CD4-positive, alpha-beta T cell treated with Interleukin-10 for 1 hour (primary cell): ENCODE data around the gene CEP44.
A peak's percentile ranks its signal among the peaks of the same experiment; 100 is the strongest.
"Not testable (repeated sequence)": the region's sequence is repeated elsewhere in the genome, so short reads cannot be mapped to it uniquely, and the experiment has no call there.

Experiments used
- DNase-seq: peaks from one replicate; pipeline ENCODE4 v3.0.0-alpha.2; 2020

The CEP44 gene

GRCh38 chr4:174279433-174280155 is 4.1 kb upstream of the CEP44 start:
- DNase-seq = no peak

DNA sequence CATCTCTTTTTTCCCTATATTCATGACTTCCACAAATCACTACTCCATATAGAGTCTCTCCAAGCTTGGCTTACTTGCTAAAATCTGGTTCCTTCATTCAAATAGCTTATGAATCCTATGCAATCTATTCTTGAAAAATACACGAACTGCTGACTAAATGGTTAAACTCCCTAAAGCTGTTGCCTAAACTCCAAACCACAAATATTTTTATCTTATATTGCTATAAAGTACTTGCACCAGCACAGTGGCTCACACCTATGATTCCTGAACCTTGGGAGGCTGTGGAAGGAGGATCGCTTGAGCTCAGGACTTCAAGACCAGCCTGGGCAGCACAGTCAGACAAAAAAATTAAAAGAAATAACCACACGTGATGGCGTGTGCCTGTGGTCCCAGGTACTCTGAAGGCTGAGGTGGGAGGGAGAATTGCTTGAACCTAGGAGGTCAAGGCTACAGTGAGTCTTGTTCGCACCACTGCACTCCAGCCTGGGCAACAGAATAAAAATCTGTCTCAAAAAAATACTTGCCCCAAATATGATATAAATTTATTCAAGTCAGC is 2.5 kb upstream of the CEP44 start:
- no peak for DNase-seq

GRCh38 chr4:174281901-174282300 is 1.8 kb upstream of the CEP44 start:
- DNase-seq = no peak

DNA sequence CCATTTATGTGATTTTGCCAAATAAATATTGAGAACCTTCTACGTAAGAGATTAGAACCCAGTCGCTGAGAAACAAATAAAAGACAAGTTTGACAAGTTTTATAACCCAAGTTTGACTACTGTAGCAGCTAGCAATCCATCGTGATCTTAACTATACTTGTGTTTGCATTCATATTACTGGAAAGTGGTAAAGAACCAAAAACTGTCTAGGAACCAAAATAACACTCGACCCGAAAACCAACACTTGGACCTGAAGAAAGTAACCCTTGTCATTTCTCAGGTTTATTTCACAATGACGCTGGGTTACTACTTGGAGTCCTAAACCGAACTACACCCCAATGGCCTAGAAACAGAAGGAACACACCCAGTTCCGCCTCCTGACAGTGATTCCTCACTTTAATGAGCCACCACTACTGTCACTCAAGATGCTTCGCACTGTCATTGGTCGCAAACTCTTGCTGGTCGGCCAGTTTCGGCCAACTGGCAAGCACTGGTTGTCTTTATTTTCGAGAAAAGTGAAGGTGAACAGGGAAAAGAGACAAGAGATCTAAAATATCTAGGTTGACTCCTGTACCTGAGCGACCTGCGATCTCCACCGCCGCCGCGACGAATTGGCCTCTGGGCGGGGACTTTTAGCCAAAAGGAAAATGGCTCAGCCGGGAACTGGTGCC is 740 bp upstream of the CEP44 start:
- DNase-seq = peak; percentile 91

GRCh38 chr4:174284487-174284886 is 776 bp downstream of the CEP44 start:
- no peak for DNase-seq

DNA sequence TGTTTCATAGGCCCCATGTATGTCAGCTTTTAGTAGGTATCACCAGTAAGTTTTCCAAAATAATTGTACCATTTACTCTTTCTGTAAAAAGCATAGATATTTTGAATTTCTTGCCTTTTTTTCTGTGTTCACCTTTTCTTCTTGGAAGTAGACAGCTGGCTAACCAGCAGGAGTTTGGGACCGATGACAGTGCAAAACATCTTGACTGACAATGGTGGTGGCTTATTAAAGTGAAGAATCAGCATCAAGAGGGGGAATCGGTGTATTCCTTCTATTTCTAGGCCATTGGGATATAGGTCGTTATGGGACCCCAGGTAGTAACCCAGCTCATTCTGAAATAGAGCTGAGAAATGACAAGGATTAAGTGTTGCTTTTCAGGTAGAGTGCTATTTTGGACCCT is 3.2 kb downstream of the CEP44 start:
- no peak for DNase-seq

DNA sequence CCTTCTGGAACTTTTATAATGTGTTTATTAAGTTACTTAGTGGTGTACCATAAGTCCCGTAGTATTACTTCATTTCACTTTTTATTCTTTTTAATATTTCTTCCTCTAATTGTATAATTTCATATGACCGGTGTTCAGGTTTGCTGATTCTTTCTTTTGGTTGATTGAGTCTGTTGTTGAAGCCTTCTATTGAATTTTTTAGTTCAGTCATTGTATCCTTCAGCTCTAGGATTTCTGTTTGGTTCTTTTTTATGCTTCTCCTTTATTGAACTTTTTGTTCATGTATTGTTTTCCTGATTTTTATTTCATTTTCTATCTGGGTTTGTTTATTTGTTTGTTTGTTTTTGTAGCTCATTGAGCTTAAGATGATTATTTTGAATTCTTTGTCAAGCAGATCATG is 8.8 kb downstream of the CEP44 start:
- DNase-seq = no peak

GRCh38 chr4:174294641-174295040 is 10.9 kb downstream of the CEP44 start:
- DNase-seq = not testable (repeated sequence)

DNA sequence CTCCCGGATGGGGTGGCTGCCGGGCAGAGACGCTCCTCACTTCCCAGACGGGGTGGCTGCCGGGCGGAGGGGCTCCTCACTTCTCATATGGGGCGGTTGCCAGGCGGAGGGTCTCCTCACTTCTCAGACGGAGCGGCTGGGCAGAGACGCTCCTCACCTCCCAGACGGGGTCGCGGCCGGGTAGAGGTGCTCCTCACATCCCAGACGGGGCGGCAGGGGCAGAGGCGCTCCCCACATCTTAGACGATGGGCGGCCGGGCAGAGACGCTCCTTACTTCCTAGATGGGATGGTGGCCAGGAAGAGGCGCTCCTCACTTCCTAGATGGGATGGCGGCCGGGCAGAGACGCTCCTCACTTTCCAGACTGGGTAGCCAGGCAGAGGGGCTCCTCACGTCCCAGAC is 11.4 kb downstream of the CEP44 start:
- DNase-seq = not testable (repeated sequence)

DNA sequence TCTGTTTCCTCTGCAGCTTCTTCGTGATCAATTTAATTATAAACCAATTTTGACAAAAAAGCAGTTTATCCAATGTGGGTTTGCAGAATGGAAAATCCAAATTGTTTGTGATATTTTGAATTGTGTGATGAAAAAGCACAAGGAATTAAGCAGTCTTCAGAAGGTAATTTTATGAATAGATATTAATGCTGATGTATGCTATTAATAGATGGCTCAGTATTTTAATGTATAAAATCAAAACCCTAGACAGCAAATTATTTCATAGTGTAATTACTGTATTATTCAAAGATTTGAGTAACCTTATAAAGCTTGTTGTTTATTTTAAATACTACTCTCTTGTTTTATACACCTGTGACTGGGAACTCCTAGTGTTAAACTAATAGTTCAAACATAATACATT is 20.0 kb downstream of the CEP44 start:
- no peak for DNase-seq

DNA sequence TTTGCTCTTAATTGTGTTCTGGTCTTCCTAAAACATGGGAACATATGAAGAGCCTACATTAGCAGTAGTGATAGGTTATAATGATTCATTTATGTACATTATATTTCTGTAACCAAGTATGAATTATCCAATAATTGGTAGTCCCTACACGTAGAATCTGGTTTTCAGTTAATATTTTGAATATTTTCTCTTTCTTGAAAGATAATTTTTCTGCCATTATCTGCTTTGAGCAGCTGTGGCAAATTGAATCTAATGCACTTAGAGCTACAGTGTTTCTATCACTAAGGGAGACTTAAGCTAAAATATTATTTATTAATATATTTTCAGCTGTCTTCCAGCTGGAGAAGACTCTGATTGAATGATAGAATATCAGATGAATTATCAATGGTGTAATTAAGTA is 21.0 kb downstream of the CEP44 start:
- DNase-seq = no peak

- DNase-seq = no peak
These were observed 22.2 kb downstream of the CEP44 start for GRCh38 chr4:174305961-174306360.

DNA sequence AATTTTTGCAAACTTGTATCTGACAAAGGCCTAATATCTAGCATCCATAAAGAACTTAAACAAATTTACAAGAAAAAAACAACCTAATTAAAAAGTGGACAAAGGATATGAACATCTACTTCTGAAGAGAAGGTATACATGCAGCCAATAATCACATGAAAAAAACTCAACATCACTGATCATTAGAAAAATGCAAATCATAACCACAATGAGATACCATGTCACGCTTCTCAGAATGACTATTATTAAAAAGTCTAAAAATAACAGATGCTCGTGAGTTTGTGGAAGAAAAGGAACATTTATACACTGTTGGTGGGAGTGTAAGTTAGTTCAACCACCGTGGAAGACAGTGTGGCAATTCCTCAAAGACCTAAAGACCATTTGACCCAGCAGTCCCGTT is 24.0 kb downstream of the CEP44 start:
- DNase-seq = no peak

GRCh38 chr4:174312993-174313392 is 29.3 kb downstream of the CEP44 start:
- DNase-seq = no peak

- no peak for DNase-seq
These were observed 30.6 kb downstream of the CEP44 start for GRCh38 chr4:174314274-174314673.

DNA sequence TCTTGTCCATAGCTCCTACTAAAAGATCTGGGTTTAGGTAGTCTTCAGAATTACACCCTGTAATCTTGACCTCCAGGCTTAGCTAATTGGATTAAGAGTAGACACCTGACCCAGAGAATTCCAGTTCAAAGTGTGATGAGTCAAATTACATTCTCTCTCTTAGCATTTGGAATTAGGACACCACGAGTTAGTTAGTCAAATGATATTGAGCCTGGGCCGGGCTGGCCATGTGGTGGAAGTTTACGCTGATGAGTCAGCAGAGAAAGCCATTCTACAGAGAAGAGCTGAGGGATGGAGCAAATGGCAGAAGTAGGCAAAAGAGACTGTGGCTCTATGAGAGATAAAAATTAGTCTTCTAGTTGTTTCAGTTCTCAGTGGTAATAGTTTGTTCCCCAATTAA is 31.1 kb downstream of the CEP44 start:
- no peak for DNase-seq

- no peak for DNase-seq
These were observed 32.8 kb downstream of the CEP44 start for GRCh38 chr4:174316546-174316945.

- DNase-seq = no peak
These were observed 33.2 kb downstream of the CEP44 start for GRCh38 chr4:174316954-174317353.

- no peak for DNase-seq
These were observed 33.8 kb downstream of the CEP44 start for GRCh38 chr4:174317531-174317930.

GRCh38 chr4:174318829-174319764 is 35.4 kb downstream of the CEP44 start:
- DNase-seq = peak; percentile 50

- no peak for DNase-seq
These were observed 36.9 kb downstream of the CEP44 start for GRCh38 chr4:174320494-174321199.

DNA sequence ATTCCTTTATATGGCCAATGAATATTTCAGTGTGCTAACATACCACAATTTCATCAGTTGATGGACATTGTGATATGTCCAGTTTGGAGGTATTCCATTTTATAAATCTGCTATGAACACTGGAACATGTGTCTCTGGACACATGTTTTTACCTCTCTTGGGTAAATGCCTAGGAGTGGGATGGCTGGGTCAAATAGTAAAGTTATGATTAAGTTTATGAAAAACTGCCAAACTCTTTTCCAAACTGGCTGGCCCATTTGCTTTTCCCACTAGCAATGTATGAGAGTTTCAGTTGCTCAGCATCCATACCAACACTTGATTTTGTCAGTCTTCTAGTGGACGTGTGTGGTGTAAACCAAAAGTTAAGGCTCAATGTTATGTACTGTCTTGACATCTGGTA is 40.5 kb downstream of the CEP44 start:
- DNase-seq = no peak

DNA sequence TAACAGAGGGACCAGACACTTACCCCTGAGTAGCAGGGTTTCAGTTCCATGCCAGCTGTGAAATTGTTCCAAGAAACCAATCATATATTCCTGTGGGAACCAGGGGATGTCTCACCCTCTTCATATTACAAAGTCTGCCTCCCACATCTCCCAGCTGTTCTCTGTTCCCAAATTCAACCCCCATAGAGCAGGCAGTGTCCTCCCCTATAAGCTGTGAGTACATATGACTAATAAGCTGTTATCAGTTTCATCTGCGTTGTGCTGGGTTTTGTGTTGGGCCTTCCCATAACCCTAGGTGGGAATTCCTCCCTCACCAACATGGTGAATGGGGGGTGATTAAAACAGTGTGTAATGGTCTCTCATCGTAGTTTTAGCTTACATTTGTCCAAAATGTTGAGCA is 41.0 kb downstream of the CEP44 start:
- no peak for DNase-seq
